ENCODE results near the gene POPDC3. TPM values are rescaled to one million over a fixed set of nuclear protein-coding genes. Genes with fewer than 3 reads are reported as not detected.
"Not testable (repeated sequence)": the region's sequence is repeated elsewhere in the genome, so short reads cannot be mapped to it uniquely, and the experiment has no call there.

The POPDC3 gene
- total and polyA plus RNA-seq, 2 of the 4 experiments (the other 2 are of a cell fraction), result 22.7 to 25.8 TPM

GRCh38 chr6:105174512-105174911 lies 5.3 kb downstream of the POPDC3 start:
- H3K27ac ChIP-seq (ENCODE audit: insufficient read depth, low read length), result no peak overlapping the region
- ChIA-PET CTCF (no interaction called here), POLR2A (ENCODE audit: unreplicated experiment) (no interaction called here)
- peak overlapping the region; percentile 38; the same call in 1 of the 2 replicates for H3K18ac ChIP-seq (ENCODE audit: low read depth, low read length)
- peak overlapping the region; percentile 63; the same call in 1 of the 2 replicates for H3K4me2 ChIP-seq (ENCODE audit: low read depth, low read length)
- H3K4me1 ChIP-seq (ENCODE audit: control insufficient read depth, insufficient read depth, low read length), result peaks cover 4% of the 10 kb centered on the region; the same call in 1 of the 2 replicates
- TF ChIP-seq CEBPB (IDR thresholded peaks at IDR 0.05; ENCODE audit: low read depth, low read length) (peak; percentile 36; the same call in 1 of the 2 replicates), FOS (IDR thresholded peaks at IDR 0.05; ENCODE audit: low read depth, low read length) (peak; percentile 35; the same call in 1 of the 2 replicates), SMC3 (IDR thresholded peaks at IDR 0.05; ENCODE audit: low read depth, low read length) (no peak)
- H3K9me1 ChIP-seq (ENCODE audit: insufficient read depth, low read length), result no peaks in the 10 kb centered on the region; the same call in 1 of the 2 replicates
- WGBS, 2 experiments (ENCODE audit: extremely low coverage in 2 of 2, insufficient read length in 1 of 2), result no CpG with 5 or more reads among the region's 6 CpGs
- peak overlapping the region; percentile 65 for H2BK120ac ChIP-seq (ENCODE audit: low read depth, low read length)
- H2AK5ac ChIP-seq (ENCODE audit: low read depth, low read length), result no peak overlapping the region; the same call in 1 of the 2 replicates
- no peaks in the 10 kb centered on the region for H4K20me1 ChIP-seq (ENCODE audit: insufficient read depth, low read length)
- H2AFZ ChIP-seq (replicated peaks; ENCODE audit: low read length, poor library complexity), result no peak overlapping the region
- H2BK15ac ChIP-seq (ENCODE audit: low read depth, low read length), result peak overlapping the region; percentile 23; the same call in 1 of the 3 replicates
- peak overlapping the region; percentile 51; the same call in 1 of the 2 replicates for H3K23ac ChIP-seq (ENCODE audit: low read depth, low read length)
- H2AK9ac ChIP-seq (replicated peaks; ENCODE audit: low read depth, low read length, poor library complexity), result no peak overlapping the region
- H3K27me3 ChIP-seq (ENCODE audit: control insufficient read depth, insufficient read depth, low read length), result no peaks in the 10 kb centered on the region
- H3K56ac ChIP-seq (ENCODE audit: extremely low read depth, insufficient read depth, low read length), result no peak overlapping the region
- H4K5ac ChIP-seq (ENCODE audit: low read depth, low read length), result peak overlapping the region; percentile 18; the same call in 1 of the 2 replicates
- BruUV-seq (replicated peaks), result no TSS peak
- peak; percentile 3; the same call in 1 of the 2 replicates for ATAC-seq (ENCODE audit: low read depth)
- H2BK20ac ChIP-seq (ENCODE audit: low read depth, low read length), result peak overlapping the region; percentile 48; the same call in 1 of the 2 replicates
- no peaks in the 10 kb centered on the region for H3K36me3 ChIP-seq (ENCODE audit: control insufficient read depth, insufficient read depth, low read length)
- H3K14ac ChIP-seq (replicated peaks; ENCODE audit: low read depth, low read length), result peak overlapping the region; percentile 57
- H3K4me3 ChIP-seq (ENCODE audit: insufficient read depth, low read depth, low read length), result peak overlapping the region; percentile 5; the same call in 1 of the 2 replicates
- in situ Hi-C loops (cut with MboI; ENCODE audit: low sequenced_read_pairs), result no loop called here
- peak overlapping the region; percentile 89 for H2BK5ac ChIP-seq (ENCODE audit: low read depth, low read length, poor library complexity, severe bottlenecking)
- peak overlapping the region; percentile 58; the same call in 1 of the 2 replicates for H3K4ac ChIP-seq (ENCODE audit: low read depth, low read length)
- H3K9ac ChIP-seq (ENCODE audit: low read depth, low read length), result no peak overlapping the region
- intact Hi-C loops (cut with micrococcal nuclease), result no loop called here
- peaks cover 7 to 43% of the 10 kb centered on the region in 2 experiments for H3K79me1 ChIP-seq (ENCODE audit: low read depth in 1 of 2, low read length in 2 of 2)
- dilution Hi-C loops (cut with HindIII; ENCODE audit: low sequenced_read_pairs, unreplicated experiment), result no loop called here
- H4K8ac ChIP-seq (ENCODE audit: low read depth in 2 of 2, low read length in 2 of 2), result peak overlapping the region in 1 of 2 experiments; percentile 32; a peak in 2 of 4 replicates
- peak; percentile 90 for DNase-seq
- H3K9me3 ChIP-seq (ENCODE audit: control insufficient read depth, insufficient read depth, low read length), result no peaks in the 10 kb centered on the region; the same call in 1 of the 2 replicates
- no peak overlapping the region; the same call in 1 of the 2 replicates for H4K91ac ChIP-seq (ENCODE audit: insufficient read depth, low read depth, low read length)

GRCh38 chr6:105172515-105172914 lies 7.3 kb downstream of the POPDC3 start:
- H3K4me2 ChIP-seq (ENCODE audit: low read depth, low read length); H3K4me1 ChIP-seq (ENCODE audit: control insufficient read depth, insufficient read depth, low read length); H4K91ac ChIP-seq (ENCODE audit: insufficient read depth, low read depth, low read length); H3K4me3 ChIP-seq (ENCODE audit: insufficient read depth, low read depth, low read length); H2BK20ac ChIP-seq (ENCODE audit: low read depth, low read length); H3K27ac ChIP-seq (ENCODE audit: insufficient read depth, low read length); CTCF ChIA-PET; dilution Hi-C loops (cut with HindIII; ENCODE audit: low sequenced_read_pairs, unreplicated experiment); H4K5ac ChIP-seq (ENCODE audit: low read depth, low read length); in situ Hi-C loops (cut with MboI; ENCODE audit: low sequenced_read_pairs); H2BK15ac ChIP-seq (ENCODE audit: low read depth, low read length); H2BK120ac ChIP-seq (ENCODE audit: low read depth, low read length); intact Hi-C loops (cut with micrococcal nuclease); H4K20me1 ChIP-seq (ENCODE audit: insufficient read depth, low read length); ATAC-seq (ENCODE audit: low read depth); H3K18ac ChIP-seq (ENCODE audit: low read depth, low read length); H3K27me3 ChIP-seq (ENCODE audit: control insufficient read depth, insufficient read depth, low read length); H3K23ac ChIP-seq (ENCODE audit: low read depth, low read length); H4K8ac ChIP-seq (ENCODE audit: low read depth in 2 of 2, low read length in 2 of 2); DNase-seq; H3K9me1 ChIP-seq (ENCODE audit: insufficient read depth, low read length); H2BK5ac ChIP-seq (ENCODE audit: low read depth, low read length, poor library complexity, severe bottlenecking); H3K56ac ChIP-seq (ENCODE audit: extremely low read depth, insufficient read depth, low read length); H2AFZ ChIP-seq (replicated peaks; ENCODE audit: low read length, poor library complexity); H2AK9ac ChIP-seq (replicated peaks; ENCODE audit: low read depth, low read length, poor library complexity); POLR2A ChIA-PET (ENCODE audit: unreplicated experiment); H3K9ac ChIP-seq (ENCODE audit: low read depth, low read length); H3K9me3 ChIP-seq (ENCODE audit: control insufficient read depth, insufficient read depth, low read length); H3K36me3 ChIP-seq (ENCODE audit: control insufficient read depth, insufficient read depth, low read length); H2AK5ac ChIP-seq (ENCODE audit: low read depth, low read length); H3K14ac ChIP-seq (replicated peaks; ENCODE audit: low read depth, low read length); BruUV-seq (replicated peaks); H3K4ac ChIP-seq (ENCODE audit: low read depth, low read length): not testable (repeated sequence)
- no CpG with 5 or more reads among the region's 4 CpGs for WGBS, 2 experiments (ENCODE audit: extremely low coverage in 2 of 2, insufficient read length in 1 of 2)
- peaks cover 10 to 55% of the 10 kb centered on the region in 2 experiments for H3K79me1 ChIP-seq (ENCODE audit: low read depth in 1 of 2, low read length in 2 of 2)

Measured in IMR-90 (cell line).